HepG2 (cell line): ENCODE results near the gene SERPINE3. TPM values are rescaled to one million over a fixed set of nuclear protein-coding genes. Genes with fewer than 3 reads are reported as not detected.

Experiments used
- ATAC-seq: fragments of 200-7000 bp; cut with Tn5 transposase; 3 replicates; pipeline ENCODE4 v1.9.1; 2020; ENCODE audit warnings: mild to moderate bottlenecking, moderate library complexity
- BruUV-seq: library from RNA; stranded (reverse); fragments of 400-500 nt; replicated peaks from 2 replicates; lab custom pipeline; 2021; lab: Mats Ljungman, UMichigan
- CTCF ChIA-PET: fragments of 300-600 bp; formaldehyde crosslinking; extraction: SDS; loops from one replicate; lab custom pipeline; 2021; ENCODE audit warnings: low total read pairs, inconsistent platforms, low intra/inter-chr PET ratio; lab: Yijun Ruan, JAX
- POLR2A ChIA-PET: fragments of 350-600 bp; sonication (Branson Sonifier 250); formaldehyde crosslinking; loops from one replicate; lab custom pipeline; 2020; ENCODE audit warnings: antibody characterized with exemption, inconsistent platforms; lab: Yijun Ruan, JAX
- DNase-seq: peaks from one replicate; pipeline ENCODE4 v3.0.0-alpha.2; 2015; ENCODE audit warnings: low spot score
- FAIRE-seq: peaks from 3 replicates; lab custom pipeline; 2011; peaks lifted over from hg19 to GRCh38; lab: Jason Lieb, UNC
- H2AFZ ChIP-seq: one replicate; pipeline ENCODE4 v1.6.1; 2011; ENCODE audit warnings: low read length, inconsistent platforms
- H3K27ac ChIP-seq: fragments of 300-600 bp; 3 replicates; pipeline ENCODE4 v1.8.0; 2011; ENCODE audit warnings: mixed run types, mild to moderate bottlenecking, mixed read lengths, low read length, inconsistent platforms; ENCODE audit not compliant: insufficient read depth; ENCODE audit errors: extremely low read length
- H3K27me3 ChIP-seq, 2 experiments: fragments of 200-600 bp in 1 of 2; 2 replicates in 1 of 2; 3 replicates in 1 of 2; pipeline versions ENCODE4 v1.6.0 to v1.8.0; 2011; ENCODE audit warnings: low read length in 2 of 2, mild to moderate bottlenecking in 2 of 2, moderate library complexity in 2 of 2, inconsistent platforms in 1 of 2; ENCODE audit not compliant: insufficient read depth in 2 of 2, control insufficient read depth in 1 of 2
- H3K36me3 ChIP-seq, 2 experiments: fragments of 200-600 bp in 1 of 2; replicated peaks in 1 of 2; 2 replicates in 1 of 2; 3 replicates in 1 of 2; pipeline versions ENCODE4 v1.5.1 to v1.8.0; 2011; ENCODE audit warnings: low read length in 2 of 2, inconsistent platforms in 1 of 2; ENCODE audit not compliant: insufficient read depth in 2 of 2, control insufficient read depth in 1 of 2
- H3K4me1 ChIP-seq: 2 replicates; pipeline ENCODE4 v1.5.1; 2012; ENCODE audit warnings: low read length, inconsistent platforms; ENCODE audit not compliant: insufficient read depth
- H3K4me2 ChIP-seq: 2 replicates; pipeline ENCODE4 v1.6.0; 2011; ENCODE audit warnings: low read depth, low read length, inconsistent platforms
- H3K4me3 ChIP-seq, 3 experiments: fragments of 200-600 bp in 1 of 3; sonication (generic), shearing (Covaris generic) in 1 of 3; replicated peaks in 1 of 3; 2 replicates each; pipeline ENCODE4 v1.5.1; 2011 to 2016; ENCODE audit warnings: low read length in 3 of 3, inconsistent platforms in 2 of 3, low read depth in 2 of 3, mild to moderate bottlenecking in 2 of 3, control low read depth in 1 of 3, mixed read lengths in 1 of 3; ENCODE audit not compliant: insufficient read depth in 1 of 3
- H3K79me2 ChIP-seq: one replicate; pipeline ENCODE4 v1.6.1; 2011; ENCODE audit warnings: low read length, inconsistent platforms; ENCODE audit not compliant: insufficient read depth
- H3K9ac ChIP-seq: 2 replicates; pipeline ENCODE4 v1.6.0; 2011; ENCODE audit warnings: mild to moderate bottlenecking, low read depth, low read length, inconsistent platforms; ENCODE audit not compliant: insufficient read depth
- H3K9me3 ChIP-seq: 2 replicates; pipeline ENCODE4 v1.5.1; 2012; ENCODE audit warnings: mild to moderate bottlenecking, low read length
- H4K20me1 ChIP-seq: 2 replicates; pipeline ENCODE4 v1.6.0; 2011; ENCODE audit warnings: inconsistent platforms, mild to moderate bottlenecking, low read length, moderate library complexity; ENCODE audit not compliant: insufficient read depth
- CREM ChIP-seq, 2 experiments: sonication (generic) in 1 of 2; formaldehyde crosslinking in 1 of 2; IDR thresholded peaks; 2 replicates each; pipeline versions ENCODE4 v1.4.0 to v1.6.1; 2016 to 2020; ENCODE audit warnings: antibody characterized with exemption in 1 of 2, mild to moderate bottlenecking in 1 of 2, missing genetic modification reagents in 1 of 2
- HDAC6 ChIP-seq: fragments of 200-600 bp; sonication (generic); IDR thresholded peaks from 2 replicates; pipeline ENCODE4 v1.7.0; 2017; ENCODE audit warnings: mild to moderate bottlenecking, antibody characterized with exemption, low read length, low read depth
- MIER2 ChIP-seq: IDR thresholded peaks from 2 replicates; pipeline ENCODE4 v1.6.1; 2016; ENCODE audit warnings: missing biosample characterization, missing genetic modification reagents
- SPEN ChIP-seq: sonication (generic); formaldehyde crosslinking; IDR thresholded peaks from 2 replicates; pipeline ENCODE4 v1.5.1; 2020; ENCODE audit warnings: low read depth, mild to moderate bottlenecking, missing genetic modification reagents
- TRIM22 ChIP-seq: fragments of 450-650 bp; IDR thresholded peaks from 2 replicates; pipeline ENCODE4 v1.6.1; 2017
- ZFP1 ChIP-seq: IDR thresholded peaks from 2 replicates; pipeline ENCODE4 v1.6.1; 2016
- ZFP36L2 ChIP-seq: sonication (generic); formaldehyde crosslinking; IDR thresholded peaks from 2 replicates; pipeline ENCODE4 v1.4.0; 2020; ENCODE audit warnings: missing genetic modification reagents
- ZFP62 ChIP-seq: sonication (generic); formaldehyde crosslinking; IDR thresholded peaks from 2 replicates; pipeline ENCODE4 v1.4.0; 2020; ENCODE audit warnings: missing genetic modification reagents
- ZFP90 ChIP-seq: sonication (generic); formaldehyde crosslinking; IDR thresholded peaks from 2 replicates; pipeline ENCODE4 v1.8.0; 2022; ENCODE audit warnings: missing genetic modification reagents, mild to moderate bottlenecking, inconsistent platforms, borderline replicate concordance
- ZNF451 ChIP-seq: sonication (generic); formaldehyde crosslinking; IDR thresholded peaks from 2 replicates; pipeline ENCODE4 v1.5.0; 2020; ENCODE audit warnings: mild to moderate bottlenecking, missing genetic modification reagents
- ZNF484 ChIP-seq: sonication (generic); formaldehyde crosslinking; IDR thresholded peaks from 2 replicates; pipeline ENCODE4 v1.5.1; 2020; ENCODE audit warnings: mild to moderate bottlenecking, low read depth, missing genetic modification reagents, borderline replicate concordance
- ZNF576 ChIP-seq: sonication (generic); formaldehyde crosslinking; IDR thresholded peaks from 2 replicates; pipeline ENCODE4 v1.4.0; 2020; ENCODE audit warnings: mild to moderate bottlenecking, missing genetic modification reagents
- ZNF782 ChIP-seq: sonication (generic); formaldehyde crosslinking; IDR thresholded peaks from 2 replicates; pipeline ENCODE4 v1.4.0; 2020; ENCODE audit warnings: missing genetic modification reagents, mild to moderate bottlenecking, borderline replicate concordance
- WGBS: methylation state at CpG from one replicate; pipeline ENCODE4 v1.1.6; 2017; ENCODE audit warnings: low lambda C conversion rate; 5-methylcytosine and 5-hydroxymethylcytosine counted together
- in situ Hi-C: cut with HindIII; loops from 2 replicates; pipeline ENCODE4 v1.10.0; 2017; ENCODE audit warnings: low pct_unique_long_range_greater_than_20kb; ENCODE audit not compliant: extremely low pct_ligation_motif_present
- intact Hi-C: fragments of 100-400 bp; cut with micrococcal nuclease; formaldehyde crosslinking; loops from one replicate; pipeline ENCODE4 v1.10.0; 2022; ENCODE audit not compliant: unreplicated experiment
- polyA plus RNA-seq, 8 experiments: library from polyadenylated mRNA; depleted of rRNA in 3 of 8; stranded (reverse) in 7 of 8; unstranded in 1 of 8; fragments of >200 nt; fragmentation: Illumina TruSeq in 4 of 8; extraction: Trizol in 4 of 8; gene quantifications; 2 replicates each; pipeline versions ENCODE4 v1.2.1 to v1.2.3, GENCODE V29; 2011 to 2016; ENCODE audit warnings: low read depth in 4 of 8, missing spikeins in 1 of 8, mixed read lengths in 1 of 8; ENCODE audit not compliant: insufficient read depth in 1 of 8
- total RNA-seq, 5 experiments: library from RNA; depleted of rRNA; stranded (reverse); fragments of >200 nt; fragmentation: Illumina TruSeq; extraction: Trizol; gene quantifications; 2 replicates each; pipeline ENCODE4 v1.2.3, GENCODE V29; 2016; ENCODE audit warnings: low read depth in 1 of 5
- TF ChIP-seq, protein P1 (sequence below): fragments of 450-650 bp; IDR thresholded peaks from 2 replicates; pipeline ENCODE4 v1.6.1; 2017; ENCODE audit warnings: mild to moderate bottlenecking

The SERPINE3 gene
- total and polyA plus RNA-seq, 2 of the 13 experiments (the other 11 are each of a cell fraction or from before 2014, with no cell fraction given), result not detected

GRCh38 chr13:51359352-51359751 lies 19.9 kb downstream of the SERPINE3 start:
- in situ Hi-C loops (no loop called here), intact Hi-C loops (no loop called here)
- H2AFZ ChIP-seq, result no peak overlapping the region
- H3K79me2 ChIP-seq, result no peaks in the 10 kb centered on the region
- H4K20me1 ChIP-seq, result no peaks in the 10 kb centered on the region
- H3K4me1 ChIP-seq, result peaks cover 29% of the 10 kb centered on the region
- WGBS, result 95% methylated on average over 1 of the region's 1 CpG
- H3K4me2 ChIP-seq, result no peak overlapping the region
- no peaks in the 10 kb centered on the region for H3K36me3 ChIP-seq
- no peak overlapping the region for H3K27ac ChIP-seq
- FAIRE-seq (no peak), DNase-seq (no peak)
- H3K27me3 ChIP-seq, result no peaks in the 10 kb centered on the region
- no peak overlapping the region for H3K9ac ChIP-seq
- CTCF ChIA-PET, result no interaction called here
- H3K4me3 ChIP-seq, result no peak overlapping the region
- BruUV-seq, result no TSS peak
- TF ChIP-seq, protein P1, sequence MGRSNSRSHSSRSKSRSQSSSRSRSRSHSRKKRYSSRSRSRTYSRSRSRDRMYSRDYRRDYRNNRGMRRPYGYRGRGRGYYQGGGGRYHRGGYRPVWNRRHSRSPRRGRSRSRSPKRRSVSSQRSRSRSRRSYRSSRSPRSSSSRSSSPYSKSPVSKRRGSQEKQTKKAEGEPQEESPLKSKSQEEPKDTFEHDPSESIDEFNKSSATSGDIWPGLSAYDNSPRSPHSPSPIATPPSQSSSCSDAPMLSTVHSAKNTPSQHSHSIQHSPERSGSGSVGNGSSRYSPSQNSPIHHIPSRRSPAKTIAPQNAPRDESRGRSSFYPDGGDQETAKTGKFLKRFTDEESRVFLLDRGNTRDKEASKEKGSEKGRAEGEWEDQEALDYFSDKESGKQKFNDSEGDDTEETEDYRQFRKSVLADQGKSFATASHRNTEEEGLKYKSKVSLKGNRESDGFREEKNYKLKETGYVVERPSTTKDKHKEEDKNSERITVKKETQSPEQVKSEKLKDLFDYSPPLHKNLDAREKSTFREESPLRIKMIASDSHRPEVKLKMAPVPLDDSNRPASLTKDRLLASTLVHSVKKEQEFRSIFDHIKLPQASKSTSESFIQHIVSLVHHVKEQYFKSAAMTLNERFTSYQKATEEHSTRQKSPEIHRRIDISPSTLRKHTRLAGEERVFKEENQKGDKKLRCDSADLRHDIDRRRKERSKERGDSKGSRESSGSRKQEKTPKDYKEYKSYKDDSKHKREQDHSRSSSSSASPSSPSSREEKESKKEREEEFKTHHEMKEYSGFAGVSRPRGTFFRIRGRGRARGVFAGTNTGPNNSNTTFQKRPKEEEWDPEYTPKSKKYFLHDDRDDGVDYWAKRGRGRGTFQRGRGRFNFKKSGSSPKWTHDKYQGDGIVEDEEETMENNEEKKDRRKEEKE, result no peak
- TF ChIP-seq CREM (IDR thresholded peaks at IDR 0.05) (no peak), CREM (CRISPR knock-in tag; IDR thresholded peaks at IDR 0.05) (no peak), ZFP90 (CRISPR knock-in tag) (no peak), ZFP36L2 (no peak), HDAC6 (no peak), TRIM22 (no peak), ZNF451 (CRISPR knock-in tag) (no peak), ZFP62 (CRISPR knock-in tag) (no peak), SPEN (CRISPR knock-in tag) (no peak), ZFP1 (CRISPR knock-in tag) (no peak), MIER2 (CRISPR knock-in tag) (no peak), ZNF782 (CRISPR knock-in tag) (no peak), ZNF576 (CRISPR knock-in tag) (no peak), ZNF484 (CRISPR knock-in tag) (no peak)
- TF ChIP-seq, all 625 proteins: peak for 0
- no peak for ATAC-seq
- POLR2A ChIA-PET, result interaction anchor here (1.2 to 1.3 kb wide), 2 partner anchors 93 to 94 kb away, joined by 3 read pairs; partner anchors contain the start of gene INTS6
- H3K9me3 ChIP-seq, result no peaks in the 10 kb centered on the region
